Esophagus muscularis mucosa (tissue), 4 donors: ENCODE results near the gene FILIP1L. TPM values are rescaled to one million over a fixed set of nuclear protein-coding genes. Genes with fewer than 3 reads are reported as not detected.

ENCODE experiments used
- DNase-seq: peaks from one replicate; pipeline ENCODE4 v3.0.0-alpha.2; 2017; ENCODE audit errors: extremely low spot score
- H3K27ac ChIP-seq, 4 donors: fragments of 200-600 bp; sonication (generic); replicated peaks in 1 of 4; 1 replicate in 3 of 4; 2 replicates in 1 of 4; pipeline ENCODE4 v1.5.1; 2016 to 2019; ENCODE audit warnings: mild to moderate bottlenecking in 1 of 4
- H3K27me3 ChIP-seq, 4 donors: fragments of 200-600 bp; sonication (generic); one replicate each; pipeline versions ENCODE4 v1.5.1 to v1.6.0; 2016 to 2019
- H3K36me3 ChIP-seq, 4 donors: fragments of 200-600 bp; sonication (generic); one replicate each; pipeline ENCODE4 v1.5.1; 2016 to 2019
- H3K4me1 ChIP-seq, 4 donors: fragments of 200-600 bp; sonication (generic); one replicate each; pipeline ENCODE4 v1.5.1; 2016 to 2019
- H3K4me3 ChIP-seq, 4 donors: fragments of 200-600 bp; sonication (generic); 1 replicate in 2 of 4; 2 replicates in 2 of 4; pipeline ENCODE4 v1.5.1; 2016 to 2019; ENCODE audit warnings: mild to moderate bottlenecking in 4 of 4, moderate library complexity in 1 of 4
- H3K9me3 ChIP-seq, 4 donors: fragments of 200-600 bp; sonication (generic); 1 replicate in 3 of 4; 2 replicates in 1 of 4; pipeline ENCODE4 v1.5.1; 2016 to 2019
- CTCF ChIP-seq, 3 experiments: fragments of 200-600 bp in 2 of 3; fragments of 450-650 bp in 1 of 3; sonication (generic) in 2 of 3; IDR thresholded peaks; one replicate each; pipeline ENCODE4 v1.5.1; 2017 to 2019; ENCODE audit warnings: antibody characterized with exemption in 3 of 3, mild to moderate bottlenecking in 2 of 3, moderate library complexity in 1 of 3
- EP300 ChIP-seq: sonication (generic); formaldehyde crosslinking; IDR thresholded peaks from one replicate; pipeline ENCODE4 v1.6.1; 2017; ENCODE audit warnings: antibody characterized with exemption
- POLR2A ChIP-seq: fragments of 450-650 bp; IDR thresholded peaks from one replicate; pipeline ENCODE4 v1.6.1; 2017; ENCODE audit warnings: antibody characterized with exemption, moderate library complexity, mild to moderate bottlenecking, low read depth
- POLR2AphosphoS5 ChIP-seq, 2 donors: sonication (generic); formaldehyde crosslinking; IDR thresholded peaks; one replicate each; pipeline ENCODE4 v1.6.1; 2017; ENCODE audit warnings: antibody characterized with exemption in 2 of 2
- WGBS: methylation state at CpG from one replicate; pipeline ENCODE4 v1.1.5; 2018; 5-methylcytosine and 5-hydroxymethylcytosine counted together
- intact Hi-C: fragments of 100-400 bp; cut with DNase I; formaldehyde crosslinking; loops from one replicate; pipeline ENCODE4 v1.15.1; 2023
- total RNA-seq, 4 donors: library from RNA; depleted of rRNA; stranded (reverse); fragments of >200 nt; gene quantifications; one replicate each; pipeline versions ENCODE4 v1.1.0 to v1.2.1, GENCODE V29; 2016

Gene FILIP1L
- total RNA-seq, 4 donors from 2014 or later = 120 to 134 (median 127) TPM

GRCh38 chr3:100063929-100064461, 50.3 kb downstream of the FILIP1L start:
- peaks cover under 1 to 22% (median 18%) of the 10 kb centered on the region in 4 donors for H3K4me1 ChIP-seq
- intact Hi-C loops = no loop called here
- H3K4me3 ChIP-seq = no peak overlapping the region
- no peaks in the 10 kb centered on the region for H3K27me3 ChIP-seq
- TF ChIP-seq CTCF (IDR thresholded peaks at IDR 0.05) (no peak), POLR2AphosphoS5 (IDR thresholded peaks at IDR 0.05) (peak in 1 of 2 donors; percentile 9), EP300 (peak; percentile 7), POLR2A (no peak)
- peak overlapping the region; percentile 36 to 67 (median 58) for H3K27ac ChIP-seq
- H3K36me3 ChIP-seq = no peaks in the 10 kb centered on the region
- H3K9me3 ChIP-seq = no peaks in the 10 kb centered on the region
- 56% methylated on average over 7 of the region's 7 CpGs for WGBS
- no peak for DNase-seq

GRCh38 chr3:100062665-100063064, 51.6 kb downstream of the FILIP1L start:
- H3K4me3 ChIP-seq = no peak overlapping the region
- no peaks in the 10 kb centered on the region for H3K9me3 ChIP-seq
- DNase-seq = no peak
- H3K4me1 ChIP-seq = peaks cover 9 to 19% (median 17%) of the 10 kb centered on the region in 4 donors
- no peaks in the 10 kb centered on the region for H3K36me3 ChIP-seq
- intact Hi-C loops = no loop called here
- no peaks in the 10 kb centered on the region for H3K27me3 ChIP-seq
- no peak overlapping the region for H3K27ac ChIP-seq
- WGBS = 71% methylated on average over 4 of the region's 4 CpGs
- TF ChIP-seq CTCF (IDR thresholded peaks at IDR 0.05) = no peak
- no peak for TF ChIP-seq POLR2AphosphoS5 (IDR thresholded peaks at IDR 0.05)
- no peak for TF ChIP-seq POLR2A
- no peak for TF ChIP-seq EP300

- Histone ChIP-seq H3K4me1 (peaks cover 9 to 19% (median 17%) of the 10 kb centered on the region in 4 donors), H3K9me3 (no peaks in the 10 kb centered on the region)
- WGBS = 89% methylated on average over 7 of the region's 7 CpGs
Observed at GRCh38 chr3:100060685-100061484, 53.4 kb downstream of the FILIP1L start.

GRCh38 chr3:100059472-100059871, 54.8 kb downstream of the FILIP1L start:
- no peaks in the 10 kb centered on the region for H3K27me3 ChIP-seq
- 100% methylated on average over 3 of the region's 3 CpGs for WGBS
- TF ChIP-seq CTCF (IDR thresholded peaks at IDR 0.05) = no peak
- TF ChIP-seq POLR2A = no peak
- no peak for TF ChIP-seq POLR2AphosphoS5 (IDR thresholded peaks at IDR 0.05)
- no peak for TF ChIP-seq EP300
- intact Hi-C loops = no loop called here
- H3K27ac ChIP-seq = no peak overlapping the region
- H3K4me1 ChIP-seq = peaks cover 9 to 16% (median 12%) of the 10 kb centered on the region in 4 donors
- H3K4me3 ChIP-seq = no peak overlapping the region
- no peak for DNase-seq
- H3K36me3 ChIP-seq = no peaks in the 10 kb centered on the region
- no peaks in the 10 kb centered on the region for H3K9me3 ChIP-seq

More at GRCh38 chr3:100060685-100061484, 53.4 kb downstream of the FILIP1L start:
- Histone ChIP-seq H3K4me3 (no peak overlapping the region), H3K27me3 (no peaks in the 10 kb centered on the region), H3K36me3 (no peaks in the 10 kb centered on the region), H3K27ac (no peak overlapping the region)
- TF ChIP-seq EP300 (no peak), POLR2A (no peak), POLR2AphosphoS5 (IDR thresholded peaks at IDR 0.05) (no peak), CTCF (IDR thresholded peaks at IDR 0.05) (no peak)
- DNase-seq = no peak
- intact Hi-C loops = no loop called here
